Loucy (cell line): ENCODE data around the gene IGSF21.

Experiments used
- CTCF ChIP-seq: fragments of 200-600 bp; sonication (generic); conservative IDR thresholded peaks from 2 replicates; pipeline ENCODE4 v1.5.1; 2014; ENCODE audit warnings: mild to moderate bottlenecking, antibody characterized with exemption, low read length
- EZH2phosphoT487 ChIP-seq: fragments of 200-600 bp; IDR thresholded peaks from 2 replicates; pipeline ENCODE4 v1.6.1; 2018; ENCODE audit warnings: antibody characterized with exemption, mild to moderate bottlenecking, moderate library complexity, borderline replicate concordance

GRCh38 chr1:18140411-18140810 is 32.8 kb downstream of the IGSF21 start:
- no peak for TF ChIP-seq CTCF
- no peak for TF ChIP-seq EZH2phosphoT487
